Measurements from ENCODE around the gene THAP7. TPM values are rescaled to one million over a fixed set of nuclear protein-coding genes. Genes with fewer than 3 reads are reported as not detected.
"Not testable (repeated sequence)": the region's sequence is repeated elsewhere in the genome, so short reads cannot be mapped to it uniquely, and the experiment has no call there.

THAP7 gene
- total RNA-seq = 30.3 and 31.5 TPM in 2 replicates

GRCh38 chr22:21001601-21002325 is at the start of gene THAP7:
Gene THAP7 (minus strand): TSS chr22:21002118. CDS start chr22:21001911, 207 bp downstream.
- intact Hi-C loops (cut with micrococcal nuclease) = loop anchor here (1.0 to 10.0 kb wide), 7 partner anchors 13 to 1147 kb away; partner anchors contain the start of genes CRKL, GNB1L, LZTR1 and PI4KA
- no peaks in the 10 kb centered on the region for H3K9me3 Mint-ChIP-seq
- peak; percentile 99 for DNase-seq
- peaks cover 14% of the 10 kb centered on the region for H3K4me1 Mint-ChIP-seq
- H3K27ac Mint-ChIP-seq = peak within 1 kb of the TSS; percentile 99
- no peaks in the 10 kb centered on the region for H3K27me3 Mint-ChIP-seq
- H3K36me3 Mint-ChIP-seq (ENCODE audit: low read depth) = peaks cover 20% of the 10 kb centered on the region
- H3K4me3 Mint-ChIP-seq = peak within 1 kb of the TSS; percentile 97

- Mint-ChIP-seq H3K36me3 (ENCODE audit: low read depth) (no peaks in the 10 kb centered on the region), H3K9me3 (no peaks in the 10 kb centered on the region), H3K27me3 (peaks cover under 1% of the 10 kb centered on the region)
Measured at GRCh38 chr22:21051145-21051830, 49.4 kb upstream of the THAP7 start.

GRCh38 chr22:21048965-21049364 is 47.0 kb upstream of the THAP7 start:
- Mint-ChIP-seq H3K4me1 (peaks cover 20% of the 10 kb centered on the region), H3K27me3 (peaks cover 19% of the 10 kb centered on the region)
- H3K4me3 Mint-ChIP-seq; H3K36me3 Mint-ChIP-seq (ENCODE audit: low read depth); H3K27ac Mint-ChIP-seq; intact Hi-C loops (cut with micrococcal nuclease); DNase-seq; H3K9me3 Mint-ChIP-seq: not testable (repeated sequence)

More at GRCh38 chr22:21051145-21051830, 49.4 kb upstream of the THAP7 start:
- Mint-ChIP-seq H3K27ac (peak overlapping the region; percentile 4), H3K4me3 (no peak overlapping the region), H3K4me1 (peaks cover 16% of the 10 kb centered on the region)
- intact Hi-C loops (cut with micrococcal nuclease) = no loop called here
- DNase-seq = no peak

GRCh38 chr22:21048448-21048847 is 46.5 kb upstream of the THAP7 start:
- H3K36me3 Mint-ChIP-seq (ENCODE audit: low read depth); H3K27ac Mint-ChIP-seq; H3K4me3 Mint-ChIP-seq; H3K9me3 Mint-ChIP-seq; intact Hi-C loops (cut with micrococcal nuclease); DNase-seq: not testable (repeated sequence)
- H3K4me1 Mint-ChIP-seq = peaks cover 24% of the 10 kb centered on the region
- peaks cover 20% of the 10 kb centered on the region for H3K27me3 Mint-ChIP-seq

- intact Hi-C loops (cut with micrococcal nuclease) = no loop called here
- no peak for DNase-seq
- H3K4me3 Mint-ChIP-seq = no peak overlapping the region
- no peaks in the 10 kb centered on the region for H3K36me3 Mint-ChIP-seq (ENCODE audit: low read depth)
- peaks cover 27% of the 10 kb centered on the region for H3K27me3 Mint-ChIP-seq
- peaks cover 25% of the 10 kb centered on the region for H3K4me1 Mint-ChIP-seq
- H3K27ac Mint-ChIP-seq = no peak overlapping the region
- H3K9me3 Mint-ChIP-seq = no peaks in the 10 kb centered on the region
Measured at GRCh38 chr22:21047730-21048129, 45.8 kb upstream of the THAP7 start.

- Mint-ChIP-seq H3K9me3 (no peaks in the 10 kb centered on the region), H3K4me3 (no peak overlapping the region), H3K27ac (no peak overlapping the region), H3K4me1 (peaks cover 25% of the 10 kb centered on the region), H3K36me3 (ENCODE audit: low read depth) (no peaks in the 10 kb centered on the region), H3K27me3 (peaks cover 28% of the 10 kb centered on the region)
- intact Hi-C loops (cut with micrococcal nuclease) = no loop called here
- DNase-seq = no peak
Measured at GRCh38 chr22:21047035-21047661, 45.2 kb upstream of the THAP7 start.

GRCh38 chr22:21045585-21046294 is 43.8 kb upstream of the THAP7 start, which contains the start of gene LRRC74B:
Gene LRRC74B (plus strand): TSS chr22:21045946. CDS start chr22:21045987, 41 bp downstream.
- peak; percentile 94 for DNase-seq
- Mint-ChIP-seq H3K36me3 (ENCODE audit: low read depth) (no peaks in the 10 kb centered on the region), H3K9me3 (no peaks in the 10 kb centered on the region), H3K4me3 (peak within 1 kb of the TSS; percentile 67), H3K27me3 (peaks cover 28% of the 10 kb centered on the region), H3K4me1 (peaks cover 15% of the 10 kb centered on the region), H3K27ac (peak within 1 kb of the TSS; percentile 62)
- intact Hi-C loops (cut with micrococcal nuclease) = no loop called here

- H3K27ac Mint-ChIP-seq = peak overlapping the region; percentile 62
- no peaks in the 10 kb centered on the region for H3K36me3 Mint-ChIP-seq (ENCODE audit: low read depth)
- DNase-seq = no peak
- peaks cover 28% of the 10 kb centered on the region for H3K27me3 Mint-ChIP-seq
- H3K9me3 Mint-ChIP-seq = no peaks in the 10 kb centered on the region
- peaks cover 15% of the 10 kb centered on the region for H3K4me1 Mint-ChIP-seq
- intact Hi-C loops (cut with micrococcal nuclease) = no loop called here
- H3K4me3 Mint-ChIP-seq = peak overlapping the region; percentile 67
Measured at GRCh38 chr22:21044931-21045584, 43.1 kb upstream of the THAP7 start.

- H3K36me3 Mint-ChIP-seq (ENCODE audit: low read depth) = no peaks in the 10 kb centered on the region
- no peaks in the 10 kb centered on the region for H3K9me3 Mint-ChIP-seq
- H3K4me1 Mint-ChIP-seq = peaks cover 15% of the 10 kb centered on the region
- no peak overlapping the region for H3K27ac Mint-ChIP-seq
- H3K27me3 Mint-ChIP-seq = peaks cover 32% of the 10 kb centered on the region
- H3K4me3 Mint-ChIP-seq = no peak overlapping the region
- intact Hi-C loops (cut with micrococcal nuclease) = no loop called here
- DNase-seq = no peak
Measured at GRCh38 chr22:21043860-21044535, 42.1 kb upstream of the THAP7 start.

- Mint-ChIP-seq H3K27ac (no peak overlapping the region), H3K36me3 (ENCODE audit: low read depth) (no peaks in the 10 kb centered on the region), H3K9me3 (no peaks in the 10 kb centered on the region), H3K4me1 (peaks cover 15% of the 10 kb centered on the region), H3K4me3 (no peak overlapping the region), H3K27me3 (peaks cover 35% of the 10 kb centered on the region)
- no peak for DNase-seq
- intact Hi-C loops (cut with micrococcal nuclease) = no loop called here
Measured at GRCh38 chr22:21042978-21043859, 41.3 kb upstream of the THAP7 start.

- intact Hi-C loops (cut with micrococcal nuclease) = no loop called here
Measured at GRCh38 chr22:21041937-21042336, 40.0 kb upstream of the THAP7 start.

GRCh38 chr22:21039158-21039557 is 37.2 kb upstream of the THAP7 start:
- H3K36me3 Mint-ChIP-seq (ENCODE audit: low read depth); H3K27ac Mint-ChIP-seq; H3K9me3 Mint-ChIP-seq; H3K4me3 Mint-ChIP-seq; intact Hi-C loops (cut with micrococcal nuclease); DNase-seq; H3K4me1 Mint-ChIP-seq: not testable (repeated sequence)
- peaks cover 37% of the 10 kb centered on the region for H3K27me3 Mint-ChIP-seq

More at GRCh38 chr22:21041937-21042336, 40.0 kb upstream of the THAP7 start:
- no peak overlapping the region for H3K27ac Mint-ChIP-seq
- no peaks in the 10 kb centered on the region for H3K36me3 Mint-ChIP-seq (ENCODE audit: low read depth)
- H3K4me3 Mint-ChIP-seq = no peak overlapping the region
- DNase-seq = no peak
- peaks cover 15% of the 10 kb centered on the region for H3K4me1 Mint-ChIP-seq
- no peaks in the 10 kb centered on the region for H3K9me3 Mint-ChIP-seq
- H3K27me3 Mint-ChIP-seq = peaks cover 39% of the 10 kb centered on the region
